Measurements from ENCODE around the gene IGSF21. TPM values are rescaled to one million over a fixed set of nuclear protein-coding genes. Genes with fewer than 3 reads are reported as not detected.

IGSF21 gene
- total and polyA plus RNA-seq, 2 of the 8 experiments (the other 6 are each of a cell fraction or from before 2014, with no cell fraction given), result 22.5 to 28.5 TPM

- CTCF ChIA-PET (ENCODE audit: partially characterized antibody), result interaction anchor here (0.9 to 3.6 kb wide), 7 partner anchors 13 to 374 kb away, joined by 3 to 26 read pairs (median 5); no protein-coding TSS in a partner anchor
- FAIRE-seq, result no peak
- 79% methylated on average over 4 of the region's 4 CpGs; no CpG with 5 or more reads in 1 of the 2 experiments for WGBS, 2 experiments (ENCODE audit: extremely low coverage in 1 of 2, insufficient coverage in 1 of 2, insufficient read length in 1 of 2, insufficient replicate concordance in 2 of 2, low coverage in 1 of 2, low lambda C conversion rate in 2 of 2, missing lambda C conversion rate in 1 of 2)
- TF ChIP-seq SAP30 (IDR thresholded peaks at IDR 0.05; ENCODE audit: insufficient read depth, insufficient replicate concordance, low read length) (no peak), MAX (IDR thresholded peaks at IDR 0.05) (no peak), CHD1 (IDR thresholded peaks at IDR 0.05; ENCODE audit: low read depth, low read length) (no peak), USF2 (IDR thresholded peaks at IDR 0.05; ENCODE audit: low read length) (no peak), GABPA (IDR thresholded peaks at IDR 0.05; ENCODE audit: borderline replicate concordance, insufficient read depth, low read length) (no peak), SRF (IDR thresholded peaks at IDR 0.05; ENCODE audit: low read depth, low read length) (no peak), SP1 (IDR thresholded peaks at IDR 0.05; ENCODE audit: low read depth, low read length) (no peak), SP2 (IDR thresholded peaks at IDR 0.05; ENCODE audit: low read length) (no peak), HDAC6 (IDR thresholded peaks at IDR 0.05; ENCODE audit: low read depth, low read length) (no peak), TAF7 (optimal IDR thresholded peaks at IDR 0.05; ENCODE audit: borderline replicate concordance, low read depth, low read length) (no peak), JUND (IDR thresholded peaks at IDR 0.05; ENCODE audit: low read length) (no peak), FOSL1 (IDR thresholded peaks at IDR 0.05; ENCODE audit: insufficient read depth, low read depth, low read length) (no peak), POLR2A (IDR thresholded peaks at IDR 0.05; ENCODE audit: control extremely low read depth in 1 of 2, low read depth in 2 of 2, low read length in 2 of 2) (no peak)
These were observed 94.6 kb downstream of the IGSF21 start for GRCh38 chr1:18201997-18202719.

More at GRCh38 chr1:18201997-18202719, 94.6 kb downstream of the IGSF21 start:
- no peak overlapping the region for H3K27ac ChIP-seq (ENCODE audit: low read depth, low read length)
- no peak overlapping the region for H3K18ac ChIP-seq (ENCODE audit: extremely low read depth, low read length)
- H3K9me3 ChIP-seq (ENCODE audit: insufficient read depth in 2 of 2, low read depth in 1 of 2, low read length in 1 of 2), result no peaks in the 10 kb centered on the region
- no peak overlapping the region for H3K14ac ChIP-seq (ENCODE audit: insufficient read length)
- H2BK5ac ChIP-seq (ENCODE audit: low read depth, low read length), result no peak overlapping the region
- H3K56ac ChIP-seq (replicated peaks; ENCODE audit: insufficient read length, low read depth, low read length), result no peak overlapping the region
- no peak overlapping the region for H2BK20ac ChIP-seq (ENCODE audit: low read length)
- no peaks in the 10 kb centered on the region for H4K20me1 ChIP-seq (replicated peaks in 1 of 2; ENCODE audit: control insufficient read depth in 1 of 2, insufficient read depth in 2 of 2, low read length in 2 of 2)
- H3K23ac ChIP-seq (ENCODE audit: insufficient read length), result no peak overlapping the region
- H3K4me2 ChIP-seq (ENCODE audit: insufficient read depth in 1 of 2, low read depth in 2 of 2, low read length in 2 of 2), result no peak overlapping the region
- POLR2A ChIA-PET (ENCODE audit: partially characterized antibody), result no interaction called here
- no peak overlapping the region for H3K9ac ChIP-seq (replicated peaks in 1 of 4; ENCODE audit: extremely low read depth in 1 of 4, low read depth in 3 of 4, low read length in 3 of 4)
- H3K79me2 ChIP-seq (ENCODE audit: control insufficient read depth in 1 of 2, insufficient read depth in 2 of 2, low read length in 2 of 2), result no peaks in the 10 kb centered on the region
- H3K23me2 ChIP-seq (ENCODE audit: low read depth, low read length), result no peaks in the 10 kb centered on the region
- H3K36me3 ChIP-seq (ENCODE audit: control insufficient read depth in 2 of 4, insufficient read depth in 4 of 4, low read length in 3 of 4), result no peaks in the 10 kb centered on the region
- H4K8ac ChIP-seq (ENCODE audit: extremely low read depth, insufficient read depth, low read length), result no peak overlapping the region
- no peak overlapping the region for H2AFZ ChIP-seq (ENCODE audit: low read length)
- H3K79me1 ChIP-seq (ENCODE audit: low read depth, low read length), result no peaks in the 10 kb centered on the region
- H2BK120ac ChIP-seq (replicated peaks; ENCODE audit: low read depth, low read length), result no peak overlapping the region
- H2BK15ac ChIP-seq (ENCODE audit: low read length), result no peak overlapping the region
- no peak overlapping the region for H3K4me3 ChIP-seq (ENCODE audit: extremely low read depth in 1 of 4, insufficient read depth in 2 of 4, low read depth in 3 of 4, low read length in 4 of 4)
- no peak overlapping the region for H4K5ac ChIP-seq (ENCODE audit: insufficient read length, low read depth, low read length)
- no peak overlapping the region for H2BK12ac ChIP-seq (ENCODE audit: low read depth, low read length)
- peaks cover 8 to 15% (median 10%) of the 10 kb centered on the region in 4 experiments for H3K4me1 ChIP-seq (replicated peaks in 1 of 4; ENCODE audit: control insufficient read depth in 3 of 4, insufficient read depth in 4 of 4, low read length in 3 of 4)
- no peaks in the 10 kb centered on the region for H3K27me3 ChIP-seq (replicated peaks in 1 of 4; ENCODE audit: control insufficient read depth in 3 of 4, extremely low read depth in 1 of 4, insufficient read depth in 3 of 4, low read length in 3 of 4)
- no peak overlapping the region for H4K91ac ChIP-seq (replicated peaks; ENCODE audit: insufficient read length, low read length)
- no peak overlapping the region for H3K4ac ChIP-seq (replicated peaks; ENCODE audit: insufficient read length, low read depth, low read length)
- no peak for DNase-seq (ENCODE audit: low read depth in 1 of 2, low spot score in 2 of 2)
- H2AK5ac ChIP-seq (ENCODE audit: low read depth, low read length), result no peak overlapping the region
